Breast epithelium (tissue), 3 donors: ENCODE data around the gene GLIPR2.

Source experiments
- CTCF ChIP-seq, 3 donors: fragments of 450-650 bp; IDR thresholded peaks; one replicate each; pipeline ENCODE4 v1.5.1; 2016 to 2017; ENCODE audit warnings: antibody characterized with exemption in 3 of 3, mild to moderate bottlenecking in 3 of 3, moderate library complexity in 3 of 3
- POLR2A ChIP-seq: fragments of 450-650 bp; IDR thresholded peaks from one replicate; pipeline ENCODE4 v1.6.1; 2016; ENCODE audit warnings: antibody characterized with exemption, mild to moderate bottlenecking, moderate library complexity

- no peak for TF ChIP-seq CTCF (IDR thresholded peaks at IDR 0.05)
- TF ChIP-seq POLR2A, result no peak
Measured at GRCh38 chr9:36136272-36136893, at the start of gene GLIPR2.
